RKO (cell line): ENCODE data around the gene SBDS.

ENCODE experiments used
- DNase-seq: peaks from one replicate; pipeline ENCODE4 v3.0.0-alpha.2; 2016; ENCODE audit warnings: low spot score

Gene SBDS

DNA sequence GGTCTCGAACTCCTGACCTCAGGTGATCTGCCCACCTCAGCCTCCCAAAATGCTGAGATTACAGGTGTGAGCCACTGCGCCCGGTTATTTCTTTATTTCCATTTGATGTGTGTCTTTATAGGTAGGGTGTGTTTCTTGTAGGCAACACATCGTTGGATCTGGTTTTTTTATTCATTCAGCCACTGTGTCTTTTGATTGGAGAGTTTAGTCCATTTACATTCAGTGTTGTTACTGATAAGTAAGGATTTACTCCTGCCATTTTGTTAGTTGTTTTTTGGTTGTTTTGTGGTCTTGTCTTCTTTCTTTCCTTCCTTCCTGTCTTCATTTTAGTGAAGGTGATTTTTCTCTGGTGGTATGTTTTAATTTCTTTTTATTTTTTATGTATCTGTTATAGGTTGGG is 57.4 kb downstream of the SBDS start:
- no peak for DNase-seq
